OCI-M1 (cell line): ENCODE data around the gene STK11IP.

ENCODE experiments used
- DNase-seq: peaks from one replicate; lab custom pipeline; 2025; lab: John Stamatoyannopoulos, UW

STK11IP gene

GRCh38 chr2:219563271-219563928 lies 34.3 kb upstream of the STK11IP start:
- no peak for DNase-seq

- DNase-seq = no peak
These were observed 32.3 kb upstream of the STK11IP start for GRCh38 chr2:219565130-219566080.

- DNase-seq = no peak
These were observed 31.0 kb upstream of the STK11IP start for GRCh38 chr2:219566640-219567039.

- DNase-seq = no peak
These were observed 30.5 kb upstream of the STK11IP start for GRCh38 chr2:219567131-219567530.

GRCh38 chr2:219567791-219568361 lies 29.8 kb upstream of the STK11IP start:
- no peak for DNase-seq

- DNase-seq = no peak
These were observed 28.6 kb upstream of the STK11IP start for GRCh38 chr2:219569041-219569440.

- no peak for DNase-seq
These were observed 28.0 kb upstream of the STK11IP start for GRCh38 chr2:219569635-219570034.

GRCh38 chr2:219570194-219570923 lies 27.3 kb upstream of the STK11IP start:
- peak; percentile 24 for DNase-seq

- no peak for DNase-seq
These were observed 26.7 kb upstream of the STK11IP start for GRCh38 chr2:219570924-219571310.

GRCh38 chr2:219571311-219572236 lies 26.1 kb upstream of the STK11IP start, which contains the start of gene OBSL1:
Gene OBSL1 (minus strand): TSS chr2:219571539. CDS start chr2:219571232, 307 bp downstream.
- DNase-seq = peak; percentile 94

- DNase-seq = peak; percentile 13
These were observed 25.2 kb upstream of the STK11IP start, which contains the start of gene INHA for GRCh38 chr2:219572237-219573001. Gene INHA (plus strand): TSS chr2:219572310. CDS start chr2:219572375, 65 bp downstream.

GRCh38 chr2:219573166-219573565 lies 24.5 kb upstream of the STK11IP start:
- no peak for DNase-seq

- DNase-seq = no peak
These were observed 23.0 kb upstream of the STK11IP start for GRCh38 chr2:219574484-219575311.

GRCh38 chr2:219575566-219576504 lies 21.8 kb upstream of the STK11IP start:
- DNase-seq = peak; percentile 12

- no peak for DNase-seq
These were observed 20.9 kb upstream of the STK11IP start for GRCh38 chr2:219576505-219577388.

- peak; percentile 44 for DNase-seq
These were observed 18.6 kb upstream of the STK11IP start for GRCh38 chr2:219578811-219579613.
